WTC11 (cell line): ENCODE results near the gene TATDN3.

Experiments
- CTCF ChIP-seq: fragments of 200-600 bp; IDR thresholded peaks from 2 replicates; pipeline ENCODE4 v1.8.0; 2022; ENCODE audit warnings: antibody characterized with exemption
- GABPB1 ChIP-seq: sonication (generic); formaldehyde crosslinking; IDR thresholded peaks from 2 replicates; pipeline ENCODE4 v1.8.1; 2023; ENCODE audit warnings: mild to moderate bottlenecking, missing genetic modification reagents
- USF2 ChIP-seq: sonication (generic); formaldehyde crosslinking; IDR thresholded peaks from 2 replicates; pipeline ENCODE4 v1.8.1; 2023; ENCODE audit warnings: mild to moderate bottlenecking, missing genetic modification reagents, moderate library complexity
- TF ChIP-seq, protein P1 (sequence below): fragments of 250-450 bp; sonication (Bioruptor Pico); IDR thresholded peaks from 2 replicates; pipeline ENCODE4 v1.9.0; 2021; ENCODE audit warnings: mild to moderate bottlenecking
- TF ChIP-seq, protein P2 (sequence below): sonication (generic); formaldehyde crosslinking; IDR thresholded peaks from 2 replicates; pipeline ENCODE4 v1.8.1; 2023; ENCODE audit warnings: mild to moderate bottlenecking, missing genetic modification reagents

DNA sequence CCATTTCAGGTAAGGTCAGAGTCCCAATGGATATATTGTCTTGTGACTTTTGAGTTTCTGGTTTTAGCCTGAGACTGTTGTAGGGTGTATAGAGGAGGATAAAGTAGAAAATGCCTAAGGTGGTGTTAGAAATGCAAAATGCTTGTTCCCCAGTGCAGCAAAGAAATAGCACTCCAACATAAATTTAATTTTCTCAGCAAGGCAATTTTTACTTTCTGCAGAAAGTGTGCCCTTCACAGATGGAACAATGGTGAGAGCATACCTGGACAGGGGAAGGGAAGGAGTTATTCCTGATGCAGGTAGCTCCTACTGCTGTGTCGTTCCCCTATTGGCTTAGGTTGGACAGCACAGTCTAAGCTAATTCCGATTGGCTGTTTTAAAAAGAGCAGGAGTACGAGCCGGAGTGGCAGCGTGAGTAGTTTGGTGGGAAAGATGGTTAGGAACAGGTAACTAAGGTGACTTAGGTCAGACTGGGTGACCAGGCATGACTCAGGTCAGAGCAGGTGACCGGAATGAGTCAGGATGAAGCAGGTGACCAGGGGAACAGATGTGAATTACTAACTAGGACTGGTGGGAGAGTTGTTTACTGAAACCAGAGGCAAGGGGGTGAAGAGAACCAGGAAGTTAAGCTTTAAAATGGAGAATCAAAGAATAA, 34.2 kb downstream of the TATDN3 start:
- TF ChIP-seq CTCF (no peak), GABPB1 (CRISPR knock-in tag) (no peak), USF2 (CRISPR knock-in tag) (no peak)
- TF ChIP-seq, protein P1, sequence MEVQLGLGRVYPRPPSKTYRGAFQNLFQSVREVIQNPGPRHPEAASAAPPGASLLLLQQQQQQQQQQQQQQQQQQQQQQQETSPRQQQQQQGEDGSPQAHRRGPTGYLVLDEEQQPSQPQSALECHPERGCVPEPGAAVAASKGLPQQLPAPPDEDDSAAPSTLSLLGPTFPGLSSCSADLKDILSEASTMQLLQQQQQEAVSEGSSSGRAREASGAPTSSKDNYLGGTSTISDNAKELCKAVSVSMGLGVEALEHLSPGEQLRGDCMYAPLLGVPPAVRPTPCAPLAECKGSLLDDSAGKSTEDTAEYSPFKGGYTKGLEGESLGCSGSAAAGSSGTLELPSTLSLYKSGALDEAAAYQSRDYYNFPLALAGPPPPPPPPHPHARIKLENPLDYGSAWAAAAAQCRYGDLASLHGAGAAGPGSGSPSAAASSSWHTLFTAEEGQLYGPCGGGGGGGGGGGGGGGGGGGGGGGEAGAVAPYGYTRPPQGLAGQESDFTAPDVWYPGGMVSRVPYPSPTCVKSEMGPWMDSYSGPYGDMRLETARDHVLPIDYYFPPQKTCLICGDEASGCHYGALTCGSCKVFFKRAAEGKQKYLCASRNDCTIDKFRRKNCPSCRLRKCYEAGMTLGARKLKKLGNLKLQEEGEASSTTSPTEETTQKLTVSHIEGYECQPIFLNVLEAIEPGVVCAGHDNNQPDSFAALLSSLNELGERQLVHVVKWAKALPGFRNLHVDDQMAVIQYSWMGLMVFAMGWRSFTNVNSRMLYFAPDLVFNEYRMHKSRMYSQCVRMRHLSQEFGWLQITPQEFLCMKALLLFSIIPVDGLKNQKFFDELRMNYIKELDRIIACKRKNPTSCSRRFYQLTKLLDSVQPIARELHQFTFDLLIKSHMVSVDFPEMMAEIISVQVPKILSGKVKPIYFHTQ (CRISPR knock-in tag) = no peak
- TF ChIP-seq, protein P2, sequence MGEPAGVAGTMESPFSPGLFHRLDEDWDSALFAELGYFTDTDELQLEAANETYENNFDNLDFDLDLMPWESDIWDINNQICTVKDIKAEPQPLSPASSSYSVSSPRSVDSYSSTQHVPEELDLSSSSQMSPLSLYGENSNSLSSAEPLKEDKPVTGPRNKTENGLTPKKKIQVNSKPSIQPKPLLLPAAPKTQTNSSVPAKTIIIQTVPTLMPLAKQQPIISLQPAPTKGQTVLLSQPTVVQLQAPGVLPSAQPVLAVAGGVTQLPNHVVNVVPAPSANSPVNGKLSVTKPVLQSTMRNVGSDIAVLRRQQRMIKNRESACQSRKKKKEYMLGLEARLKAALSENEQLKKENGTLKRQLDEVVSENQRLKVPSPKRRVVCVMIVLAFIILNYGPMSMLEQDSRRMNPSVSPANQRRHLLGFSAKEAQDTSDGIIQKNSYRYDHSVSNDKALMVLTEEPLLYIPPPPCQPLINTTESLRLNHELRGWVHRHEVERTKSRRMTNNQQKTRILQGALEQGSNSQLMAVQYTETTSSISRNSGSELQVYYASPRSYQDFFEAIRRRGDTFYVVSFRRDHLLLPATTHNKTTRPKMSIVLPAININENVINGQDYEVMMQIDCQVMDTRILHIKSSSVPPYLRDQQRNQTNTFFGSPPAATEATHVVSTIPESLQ (CRISPR knock-in tag) = no peak
